Left lung (tissue), 10 donors: ENCODE results near the gene EIF4G3. TPM values are rescaled to one million over a fixed set of nuclear protein-coding genes. Genes with fewer than 3 reads are reported as not detected.

Experiments
- ATAC-seq: fragments of 200-7000 bp; cut with Tn5 transposase; one replicate; pipeline ENCODE4 v1.9.1; 2020; ENCODE audit warnings: moderate library complexity
- DNase-seq, 4 donors: peaks; one replicate each; pipeline ENCODE4 v3.0.0-alpha.2; 2013 to 2020
- H3K27ac ChIP-seq, 2 donors: fragments of 200-600 bp; sonication (generic) in 1 of 2; one replicate each; pipeline versions ENCODE4 v1.5.0 to v1.8.0; 2020 to 2021
- H3K27me3 ChIP-seq, 2 donors: fragments of 200-600 bp; sonication (generic) in 1 of 2; one replicate each; pipeline versions ENCODE4 v1.5.0 to v1.8.0; 2020 to 2021
- H3K36me3 ChIP-seq, 2 donors: fragments of 200-600 bp; sonication (generic) in 1 of 2; one replicate each; pipeline versions ENCODE4 v1.5.0 to v1.8.0; 2020 to 2021
- H3K4me1 ChIP-seq, 2 donors: fragments of 200-600 bp; one replicate each; pipeline ENCODE4 v1.8.0; 2021
- H3K4me3 ChIP-seq, 2 donors: fragments of 200-600 bp; sonication (generic) in 1 of 2; one replicate each; pipeline versions ENCODE4 v1.5.0 to v1.8.0; 2020 to 2021; ENCODE audit warnings: mild to moderate bottlenecking in 1 of 2
- H3K9me3 ChIP-seq, 2 donors: fragments of 200-600 bp; sonication (generic) in 1 of 2; one replicate each; pipeline versions ENCODE4 v1.5.0 to v1.8.0; 2020 to 2021
- CTCF ChIP-seq, 2 donors: fragments of 200-600 bp; sonication (generic) in 1 of 2; IDR thresholded peaks; one replicate each; pipeline versions ENCODE4 v1.5.0 to v1.8.0; 2021; ENCODE audit warnings: antibody characterized with exemption in 2 of 2
- intact Hi-C, 2 donors: fragments of 100-400 bp; cut with DNase I; formaldehyde crosslinking; loops; one replicate each; pipeline versions ENCODE4 v1.11.2 to v1.14.2; 2022
- polyA plus RNA-seq, 6 donors: library from polyadenylated mRNA; unstranded; fragments of 120-200 nt; gene quantifications; one replicate each; pipeline ENCODE4 v1.2.1, GENCODE V29; 2013; ENCODE audit not compliant: insufficient read length in 6 of 6
- total RNA-seq, 2 donors: library from RNA; stranded (reverse); fragmentation: NEBNext Ultra II Directional; extraction: Animal tissue kit (Norgen Biotek cat#: 25700); gene quantifications; one replicate each; pipeline ENCODE4 v1.2.1, GENCODE V29; 2021
- donor health status: DM: no; HTN: yes; CAD: no.
- donor health status: DM: no; HTN: no; CAD: no.

Gene EIF4G3
- total and polyA plus RNA-seq, 8 donors: 54.6 to 67.9 (median 61.7) TPM

DNA sequence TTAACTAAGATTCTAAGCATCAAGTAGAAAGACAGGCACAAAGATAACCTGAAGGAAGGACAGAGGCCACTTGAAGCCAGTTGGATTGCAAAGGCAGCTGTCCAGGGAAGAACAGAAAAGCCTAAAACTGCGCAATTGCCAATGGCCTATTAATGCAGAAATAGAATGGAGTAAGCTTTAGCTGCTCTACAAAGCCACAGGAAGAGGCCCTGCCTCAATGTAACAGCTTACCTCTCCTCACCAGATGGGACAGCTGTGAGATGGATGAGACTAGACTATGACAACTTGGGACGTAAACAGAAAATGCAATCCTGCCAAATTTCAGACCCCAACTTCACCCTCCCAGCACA is 176.5 kb downstream of the EIF4G3 start:
- H3K4me1 ChIP-seq: peaks cover 0 to 12% of the 10 kb centered on the region in 2 donors
- no peak overlapping the region for H3K4me3 ChIP-seq
- H3K27me3 ChIP-seq: no peaks in the 10 kb centered on the region
- no peaks in the 10 kb centered on the region for H3K9me3 ChIP-seq
- H3K36me3 ChIP-seq: peaks cover 0 to 3% of the 10 kb centered on the region in 2 donors
- DNase-seq: no peak
- H3K27ac ChIP-seq: no peak overlapping the region
- ATAC-seq: no peak
- intact Hi-C loops: no loop called here
- no peak for TF ChIP-seq CTCF (IDR thresholded peaks at IDR 0.05)

- ATAC-seq (no peak), DNase-seq (no peak)
- no peak overlapping the region for H3K4me3 ChIP-seq
- H3K27ac ChIP-seq: no peak overlapping the region
- no peaks in the 10 kb centered on the region for H3K9me3 ChIP-seq
- no peaks in the 10 kb centered on the region for H3K27me3 ChIP-seq
- intact Hi-C loops: no loop called here
- TF ChIP-seq CTCF (IDR thresholded peaks at IDR 0.05): no peak
- H3K36me3 ChIP-seq: peaks cover 0 to 3% of the 10 kb centered on the region in 2 donors
- H3K4me1 ChIP-seq: peaks cover 0 to 12% of the 10 kb centered on the region in 2 donors
These were observed 177.0 kb downstream of the EIF4G3 start for GRCh38 chr1:20999525-21000244.

DNA sequence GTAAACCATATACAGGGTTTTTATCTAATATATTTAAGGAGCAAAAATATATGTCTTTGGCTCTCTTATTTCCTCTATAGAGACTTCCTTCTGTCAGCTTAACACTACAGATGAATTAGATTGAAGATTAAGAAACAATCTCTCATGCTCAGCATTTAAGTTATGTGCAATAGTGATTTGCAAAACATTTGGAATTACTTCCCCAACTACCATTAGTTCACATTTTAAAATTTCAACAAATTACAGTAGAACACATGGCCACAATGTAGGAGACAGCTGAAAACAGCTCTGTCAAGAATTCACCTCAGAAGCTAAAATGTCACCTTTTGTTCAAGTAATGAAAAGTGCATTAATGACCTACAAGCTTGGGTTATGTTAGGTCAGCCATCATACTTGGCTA is 177.9 kb downstream of the EIF4G3 start:
- H3K9me3 ChIP-seq: no peaks in the 10 kb centered on the region
- H3K4me3 ChIP-seq: no peak overlapping the region
- no peak for ATAC-seq
- intact Hi-C loops: no loop called here
- DNase-seq: no peak
- peaks cover 0 to 3% of the 10 kb centered on the region in 2 donors for H3K36me3 ChIP-seq
- H3K4me1 ChIP-seq: peaks cover 0 to 12% of the 10 kb centered on the region in 2 donors
- no peak overlapping the region for H3K27ac ChIP-seq
- no peaks in the 10 kb centered on the region for H3K27me3 ChIP-seq
- no peak for TF ChIP-seq CTCF (IDR thresholded peaks at IDR 0.05)

GRCh38 chr1:20997602-20998224 is 179.0 kb downstream of the EIF4G3 start:
- Histone ChIP-seq H3K27me3 (no peaks in the 10 kb centered on the region), H3K9me3 (no peaks in the 10 kb centered on the region), H3K36me3 (peaks cover 0 to 3% of the 10 kb centered on the region in 2 donors), H3K27ac (no peak overlapping the region), H3K4me3 (no peak overlapping the region), H3K4me1 (peaks cover 3 to 21% of the 10 kb centered on the region in 2 donors)
- ATAC-seq (no peak), DNase-seq (no peak)
- intact Hi-C loops: no loop called here
- TF ChIP-seq CTCF (IDR thresholded peaks at IDR 0.05): no peak

- no peak for ATAC-seq
- Histone ChIP-seq H3K27ac (no peak overlapping the region), H3K4me1 (peaks cover 6 to 33% of the 10 kb centered on the region in 2 donors), H3K9me3 (no peaks in the 10 kb centered on the region), H3K27me3 (no peaks in the 10 kb centered on the region), H3K36me3 (peaks cover 0 to 3% of the 10 kb centered on the region in 2 donors), H3K4me3 (no peak overlapping the region)
- intact Hi-C loops: no loop called here
- no peak for DNase-seq
- no peak for TF ChIP-seq CTCF (IDR thresholded peaks at IDR 0.05)
These were observed 180.1 kb downstream of the EIF4G3 start for GRCh38 chr1:20996554-20996953.
